KBM-7 (cell line): ENCODE data around the gene CAMK2D.
"Not testable (repeated sequence)": the region's sequence is repeated elsewhere in the genome, so short reads cannot be mapped to it uniquely, and the experiment has no call there.

Experiments
- DNase-seq: peaks from one replicate; pipeline ENCODE4 v3.0.0-alpha.2; 2015
- in situ Hi-C: fragments of 300-500 bp; cut with MboI; formaldehyde crosslinking; loops from 2 replicates; pipeline ENCODE4 v1.14.3; 2020; ENCODE audit warnings: low sequenced_read_pairs, low pct_unique_long_range_greater_than_20kb, mixed read lengths

Gene CAMK2D

DNA sequence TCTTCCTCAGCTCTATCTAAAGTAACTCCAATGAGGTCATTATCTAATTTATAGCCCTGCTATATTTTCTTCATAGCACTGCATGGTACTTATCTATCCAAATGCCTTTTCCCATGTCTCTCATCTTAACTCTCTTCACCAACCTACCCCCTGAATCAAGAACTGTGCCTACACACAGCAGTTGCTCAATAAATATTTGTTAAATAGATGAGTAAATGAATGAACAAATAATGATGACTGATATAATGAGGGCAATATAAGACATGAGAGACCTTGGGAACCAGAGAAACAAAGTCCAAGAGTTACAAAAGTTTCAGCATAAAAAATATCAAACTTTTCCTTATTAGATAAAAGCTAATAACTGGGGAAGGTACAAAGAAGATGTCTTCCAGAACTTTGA is 19.6 kb downstream of the CAMK2D start:
- in situ Hi-C loops, result no loop called here
- no peak for DNase-seq

DNA sequence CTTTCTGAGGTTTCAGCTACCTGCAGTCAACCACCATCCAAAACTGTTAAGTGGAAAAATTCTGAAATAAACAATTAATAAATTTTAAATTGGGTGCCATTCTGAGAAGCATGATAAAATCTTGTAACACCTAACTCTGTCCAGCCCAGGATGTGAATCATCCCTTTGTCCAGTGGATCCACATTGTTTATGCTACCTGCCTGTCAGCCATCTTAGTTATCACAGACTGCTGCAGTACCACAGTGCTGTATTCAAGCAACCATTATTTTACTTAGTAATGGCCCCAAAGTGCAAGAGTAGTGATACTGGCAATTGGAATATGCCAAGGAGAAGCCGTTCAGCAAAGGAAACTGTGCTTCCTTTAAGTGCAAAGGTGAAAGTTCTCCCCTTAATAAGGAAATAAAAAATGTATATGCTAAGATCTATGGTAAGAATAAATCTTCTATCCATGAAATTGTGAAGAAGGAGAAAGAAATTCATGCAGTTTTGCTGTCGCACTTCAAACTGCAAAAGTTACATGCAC is 20.6 kb downstream of the CAMK2D start:
- no peak for DNase-seq
- in situ Hi-C loops, result no loop called here

DNA sequence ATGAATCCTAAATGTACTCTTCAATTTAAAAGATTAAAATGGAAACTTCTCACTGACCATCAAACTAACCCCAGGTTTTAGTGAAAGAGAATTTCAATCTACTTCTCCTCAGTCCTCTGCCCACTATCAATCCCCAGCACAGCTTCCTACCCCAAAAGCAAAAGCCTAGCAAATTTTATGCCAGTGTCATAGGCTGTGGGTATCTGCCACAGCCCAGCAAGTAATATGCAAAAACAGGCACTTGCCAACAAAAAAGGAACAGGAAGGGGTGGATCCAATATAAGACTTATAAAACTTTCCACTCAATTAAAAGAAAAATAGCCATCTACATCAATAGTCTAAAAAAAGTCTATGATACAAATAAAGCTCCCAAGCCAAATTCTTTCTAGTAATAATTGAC is 22.3 kb downstream of the CAMK2D start:
- in situ Hi-C loops, result no loop called here
- DNase-seq, result no peak

DNA sequence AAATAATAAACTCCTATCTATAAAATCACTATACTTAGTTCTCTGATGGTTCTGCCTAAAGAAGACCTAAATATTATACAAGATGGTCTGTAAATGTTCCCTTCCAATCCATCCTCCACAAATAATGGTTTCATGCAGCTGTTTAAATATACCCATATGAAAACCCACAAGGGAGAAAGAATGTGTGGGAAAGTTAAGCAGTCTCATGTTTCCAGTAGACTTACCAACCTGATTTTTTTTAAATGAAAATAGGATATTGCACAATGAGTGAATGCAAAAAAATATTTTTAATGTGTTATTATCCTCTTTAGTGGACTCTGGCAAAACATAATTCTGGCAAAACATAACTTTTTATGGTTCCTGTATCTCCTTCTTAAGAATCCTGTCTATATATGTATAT is 23.3 kb downstream of the CAMK2D start:
- no peak for DNase-seq
- in situ Hi-C loops, result no loop called here

DNA sequence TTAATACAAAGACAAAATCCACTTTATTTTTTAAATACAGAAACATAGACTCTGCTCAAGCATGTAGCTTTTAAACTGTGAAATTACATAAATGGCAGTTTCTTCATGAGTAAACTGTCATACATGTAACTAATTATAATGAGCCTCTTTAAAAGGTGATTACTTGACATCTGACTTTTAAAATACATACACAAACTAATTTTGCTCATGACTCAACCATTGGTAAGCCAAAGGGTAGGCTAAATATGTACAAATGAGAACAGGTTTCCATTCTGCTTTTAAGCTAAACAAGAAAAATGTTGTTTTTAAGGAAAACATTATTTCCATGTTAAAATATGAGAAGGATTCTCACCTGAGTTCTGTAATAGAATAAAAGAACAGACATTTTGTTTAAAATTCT is 27.9 kb downstream of the CAMK2D start:
- in situ Hi-C loops, result no loop called here
- no peak for DNase-seq

DNA sequence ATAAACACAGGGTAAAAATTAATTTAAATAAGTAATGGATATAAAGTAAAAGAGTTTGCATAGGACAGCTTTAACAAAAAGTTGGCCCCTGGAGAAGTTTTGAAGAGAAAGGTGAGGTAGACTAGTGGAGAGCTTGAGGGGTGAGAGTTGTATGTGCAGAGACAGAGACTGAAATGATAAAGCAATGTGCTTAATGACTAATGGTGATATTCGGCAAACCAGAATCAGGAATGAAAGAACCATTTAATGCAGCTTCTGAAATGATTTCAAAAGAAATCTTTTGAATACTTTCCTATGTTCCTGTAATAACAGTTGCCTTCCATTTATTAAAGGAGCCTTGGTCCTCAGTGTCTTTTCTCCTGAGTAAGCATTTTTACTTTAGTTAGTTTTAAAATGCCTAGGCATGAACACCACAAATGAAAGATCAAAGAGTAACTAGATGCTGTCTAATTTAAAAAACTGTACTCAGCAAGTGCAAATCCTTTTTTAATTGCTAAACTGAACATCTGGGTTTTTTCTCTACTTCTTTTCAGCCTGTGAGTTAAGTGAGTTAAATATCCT is 28.5 kb downstream of the CAMK2D start:
- in situ Hi-C loops, result no loop called here
- no peak for DNase-seq

DNA sequence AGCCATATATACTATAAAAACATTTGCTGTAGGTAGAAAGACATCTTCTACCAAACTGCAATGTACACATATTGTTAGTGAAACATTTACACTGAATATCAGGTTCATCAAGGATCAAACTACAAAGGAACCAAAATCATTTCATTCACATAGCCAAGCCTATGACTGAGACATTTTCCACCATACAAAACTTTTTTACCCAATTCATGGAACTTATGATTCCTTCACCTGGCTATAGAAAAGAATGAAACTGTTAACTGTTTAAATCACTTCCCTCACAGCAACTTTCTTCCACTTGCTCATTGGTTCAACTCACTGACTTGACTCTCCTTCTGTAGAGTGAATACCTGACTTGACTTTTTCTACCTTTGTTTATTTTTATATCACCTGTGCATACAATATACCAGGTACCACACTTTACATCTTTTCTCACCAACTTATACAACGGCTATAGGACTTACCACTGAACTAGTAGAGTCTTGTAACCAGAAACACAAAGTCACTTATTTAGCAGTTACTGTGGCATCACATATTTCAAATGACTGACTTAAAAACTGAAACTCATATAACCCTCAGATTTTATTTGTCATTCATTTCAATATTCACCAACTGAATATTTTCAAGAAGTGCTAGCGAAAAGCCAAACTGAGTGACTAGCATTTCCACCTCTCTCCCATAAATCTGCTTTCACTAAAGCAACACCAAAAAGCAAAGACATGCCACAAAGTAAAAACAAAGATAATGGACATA is 30.9 kb downstream of the CAMK2D start:
- in situ Hi-C loops, result no loop called here
- DNase-seq, result no peak

DNA sequence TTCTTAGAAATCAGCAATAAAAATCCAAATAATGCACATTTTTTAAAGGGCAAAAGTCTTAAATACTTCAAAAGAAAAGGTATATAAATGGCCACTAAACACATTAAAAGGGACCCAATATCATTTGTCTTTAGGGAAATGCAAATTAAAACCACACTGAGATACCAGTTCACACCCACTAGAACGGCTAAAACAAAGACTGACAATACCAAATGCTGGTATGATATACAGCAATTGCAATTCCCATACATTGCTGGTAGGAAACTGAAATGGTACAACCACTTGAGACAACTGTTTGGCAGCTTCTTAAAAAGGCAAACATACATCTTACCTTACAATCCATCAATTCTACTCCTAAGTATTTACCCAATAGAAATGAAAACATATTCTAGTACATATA is 33.7 kb downstream of the CAMK2D start:
- in situ Hi-C loops, result no loop called here
- no peak for DNase-seq

DNA sequence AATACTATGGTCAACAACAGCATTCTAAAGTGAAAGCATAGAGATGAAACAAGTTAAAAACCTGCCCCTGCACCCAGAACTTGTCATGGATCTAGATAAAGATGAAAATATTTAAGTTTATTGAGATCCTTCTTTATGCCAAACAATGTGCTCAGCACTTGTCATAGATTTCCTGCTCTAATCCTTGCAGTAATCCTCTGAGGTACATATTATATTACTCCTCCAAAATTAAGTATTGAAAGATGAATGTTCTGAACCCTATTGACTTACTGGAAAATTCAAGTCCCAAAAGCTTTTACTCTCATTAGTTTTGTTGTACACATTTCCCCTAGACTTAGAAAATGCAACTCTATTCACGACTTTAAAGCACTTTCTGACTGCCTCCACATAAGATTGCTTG is 35.6 kb downstream of the CAMK2D start:
- no peak for DNase-seq
- in situ Hi-C loops, result no loop called here

DNA sequence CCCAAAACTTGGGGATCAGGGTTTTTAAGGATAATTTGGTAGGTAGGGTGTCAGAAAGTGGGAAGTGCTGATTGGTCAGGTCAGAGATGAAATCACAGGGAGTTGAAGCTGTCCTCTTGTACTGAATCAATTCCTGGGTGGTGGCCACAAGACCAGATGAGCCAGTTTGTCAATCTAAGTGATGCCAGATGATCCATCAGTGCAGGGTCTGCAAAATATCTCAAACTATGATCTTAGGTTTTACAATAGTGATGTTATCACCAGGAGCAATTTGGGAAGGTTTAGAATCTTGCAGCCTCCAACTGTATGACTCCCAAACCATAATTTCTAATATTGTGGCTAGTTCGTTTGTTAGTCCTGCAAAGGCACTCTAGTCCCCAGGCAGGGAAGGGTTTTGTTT is 43.3 kb downstream of the CAMK2D start:
- no peak for DNase-seq
- in situ Hi-C loops, result no loop called here

DNA sequence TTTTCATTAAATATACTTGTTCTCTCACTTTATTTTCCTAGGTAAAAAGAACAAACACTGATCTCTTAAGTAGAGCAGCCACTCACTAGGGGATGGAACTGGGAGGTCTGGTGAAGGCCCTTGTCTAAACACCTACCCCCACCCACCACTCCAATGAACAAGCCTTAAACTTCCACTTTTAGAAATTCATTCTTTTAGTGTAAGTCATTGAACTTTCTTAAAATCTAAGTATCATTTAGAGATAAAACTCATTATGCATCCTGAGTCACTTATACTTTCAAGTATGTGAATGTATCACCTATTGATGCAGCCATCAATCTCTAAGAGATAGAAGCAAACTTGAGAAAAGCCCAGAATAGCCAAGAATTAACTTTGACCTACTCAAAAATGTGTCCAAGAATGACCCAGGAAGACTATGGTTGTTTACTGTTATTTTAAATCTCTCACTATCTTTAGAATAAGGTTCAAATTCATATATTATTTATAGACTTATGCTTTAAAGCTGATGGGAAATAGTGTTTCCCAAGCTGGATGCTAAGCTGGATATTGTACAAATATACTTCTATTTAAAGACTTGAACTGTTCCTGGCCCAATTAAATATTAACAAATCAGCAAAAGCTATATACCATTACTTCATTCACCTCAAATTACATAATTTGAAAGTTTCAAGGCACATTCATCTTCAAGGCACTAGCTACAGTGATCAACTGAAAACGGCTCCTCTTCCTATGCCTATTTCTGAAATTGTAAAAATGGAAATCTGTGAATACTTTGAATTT is 49.5 kb downstream of the CAMK2D start:
- in situ Hi-C loops, result no loop called here
- no peak for DNase-seq

DNA sequence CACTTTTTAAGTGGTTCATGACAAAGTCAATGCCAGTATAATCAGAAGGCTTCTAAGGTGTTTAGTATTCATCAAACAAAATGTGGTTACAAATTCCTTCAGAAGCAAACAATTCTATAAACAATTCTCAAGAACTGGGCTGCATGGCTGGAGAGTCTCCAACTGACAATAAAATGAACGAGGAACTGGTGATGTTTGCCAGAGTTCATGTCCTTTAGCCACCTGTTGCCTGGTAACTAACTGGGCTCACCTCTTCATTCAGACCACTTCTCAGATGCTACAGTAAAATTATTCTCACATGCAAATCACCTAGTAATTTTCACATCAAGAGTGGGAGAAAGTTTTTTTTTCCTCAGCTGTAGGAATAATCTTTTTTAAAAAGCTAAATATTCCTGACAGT is 53.3 kb downstream of the CAMK2D start:
- in situ Hi-C loops, result no loop called here
- DNase-seq, result no peak

DNA sequence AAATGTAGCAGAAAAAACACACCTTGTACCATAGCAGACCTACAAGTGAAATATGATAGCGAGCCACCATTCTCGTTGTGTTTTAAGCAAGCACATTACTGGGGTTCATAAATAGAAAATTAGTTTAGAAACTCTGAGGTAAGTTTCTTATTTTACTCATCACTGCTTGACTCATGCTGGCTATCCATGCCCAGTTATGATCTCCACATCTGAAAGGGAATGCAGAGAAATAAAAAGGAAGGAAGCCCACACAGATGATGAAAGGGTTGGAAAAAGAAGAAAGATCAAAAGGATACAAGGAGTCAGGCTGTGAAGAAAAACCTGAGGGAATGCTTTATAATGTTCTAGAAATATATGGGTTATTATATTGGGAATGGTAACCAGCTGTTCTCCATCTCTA is 54.5 kb downstream of the CAMK2D start:
- DNase-seq, result no peak
- in situ Hi-C loops, result no loop called here

DNA sequence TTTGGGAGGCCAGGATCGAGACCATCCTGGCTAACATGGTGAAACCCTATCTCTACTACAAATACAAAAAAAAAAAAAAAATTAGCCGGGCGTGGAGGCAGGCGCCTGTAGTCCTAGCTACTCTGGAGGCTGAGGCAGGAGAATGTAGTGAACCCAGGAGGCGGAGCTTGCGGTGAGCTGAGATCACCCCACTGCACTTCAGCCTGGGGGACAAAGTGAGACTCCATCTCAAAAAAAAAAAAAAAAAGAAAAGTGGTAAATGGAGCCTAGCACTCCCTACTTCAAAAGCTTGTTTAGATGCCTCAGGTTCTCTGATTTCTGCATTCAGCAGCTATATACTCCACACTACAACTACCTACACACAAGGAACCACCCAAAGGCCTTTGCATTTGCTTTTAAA is 56.4 kb downstream of the CAMK2D start:
- DNase-seq, in situ Hi-C loops: not testable (repeated sequence)

DNA sequence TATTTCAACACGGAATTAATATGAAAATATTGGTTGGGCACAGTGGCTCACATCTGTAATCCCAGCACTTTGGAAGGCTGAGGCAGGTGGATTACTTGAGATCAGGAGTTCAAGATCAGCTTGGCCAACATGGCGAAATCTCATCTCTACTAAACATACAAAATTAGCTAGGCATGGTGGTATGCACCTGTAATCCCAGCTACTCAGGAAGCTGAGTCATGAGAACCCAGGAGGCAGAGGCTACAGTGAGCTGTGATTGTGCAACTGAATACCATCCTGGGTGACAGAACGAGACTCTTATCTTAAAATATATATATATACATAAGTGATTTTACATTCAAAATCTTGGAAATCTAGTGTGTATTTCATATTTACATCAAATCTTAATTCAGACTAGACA is 58.9 kb downstream of the CAMK2D start:
- DNase-seq, in situ Hi-C loops: not testable (repeated sequence)

DNA sequence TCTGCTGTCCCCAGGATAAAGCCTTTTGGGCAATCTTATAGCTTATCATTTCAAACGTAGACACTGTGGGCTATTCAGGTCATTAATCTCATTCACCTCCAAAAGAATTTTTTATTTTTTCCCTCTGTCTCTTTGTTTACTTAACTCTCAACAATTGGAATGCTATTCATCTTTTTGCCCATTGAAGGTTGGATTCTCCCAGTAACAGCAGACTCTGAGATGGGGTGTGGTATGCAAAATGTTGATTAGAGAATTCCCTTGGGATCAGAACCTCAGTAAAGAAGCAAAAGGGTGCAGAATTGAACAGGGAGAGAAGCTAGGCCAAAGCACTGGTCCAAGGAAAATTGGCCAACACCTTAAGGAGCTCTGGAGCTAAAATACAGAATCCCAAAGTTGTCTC is 60.4 kb downstream of the CAMK2D start:
- in situ Hi-C loops, result no loop called here

DNA sequence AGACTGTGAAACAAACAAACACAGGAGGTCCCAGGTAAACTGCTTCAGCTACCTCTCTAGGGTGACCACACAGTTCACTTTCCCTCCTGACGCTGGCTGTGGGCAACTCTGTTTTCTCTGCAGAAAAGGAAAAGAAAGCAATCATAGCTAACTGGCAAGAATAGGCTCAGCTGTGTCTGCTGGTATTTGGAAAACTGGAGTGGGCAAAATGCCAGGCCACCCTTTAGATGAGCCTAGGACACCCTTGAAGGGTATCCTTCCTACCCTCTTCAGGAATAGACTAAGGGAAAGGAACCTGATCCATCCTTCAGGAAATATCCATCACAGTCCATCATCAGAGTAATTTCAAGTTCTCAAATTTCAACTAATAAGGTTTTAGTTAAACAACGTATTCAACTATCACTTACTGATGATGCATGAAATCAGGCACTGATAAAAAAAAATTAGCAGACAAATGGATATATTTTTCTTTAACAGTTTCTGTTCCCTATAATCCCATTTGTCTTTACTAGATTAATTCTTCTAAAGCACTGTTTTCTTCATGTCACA is 60.9 kb downstream of the CAMK2D start:
- in situ Hi-C loops, result no loop called here
- DNase-seq, result no peak

More for the DNA sequence above, 60.4 kb downstream of the CAMK2D start:
- DNase-seq, result no peak

DNA sequence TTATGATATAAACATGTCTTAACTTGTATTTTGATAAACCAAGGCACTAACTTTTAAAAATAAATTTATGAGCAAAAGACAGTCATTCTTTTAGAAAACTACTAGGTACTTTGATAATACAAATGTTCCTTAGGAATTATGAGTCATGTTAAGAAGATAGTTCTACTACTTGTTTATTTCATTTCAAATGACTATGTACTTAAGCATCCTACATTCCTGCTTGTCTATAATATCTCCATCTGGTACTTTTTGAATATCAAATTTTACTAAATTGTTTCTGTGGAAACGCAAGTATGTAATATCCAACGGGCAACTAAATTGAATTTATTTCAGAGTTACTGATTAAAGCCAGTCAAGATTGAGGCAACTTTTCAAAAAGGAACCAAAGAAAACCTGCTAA is 61.8 kb downstream of the CAMK2D start:
- no peak for DNase-seq

DNA sequence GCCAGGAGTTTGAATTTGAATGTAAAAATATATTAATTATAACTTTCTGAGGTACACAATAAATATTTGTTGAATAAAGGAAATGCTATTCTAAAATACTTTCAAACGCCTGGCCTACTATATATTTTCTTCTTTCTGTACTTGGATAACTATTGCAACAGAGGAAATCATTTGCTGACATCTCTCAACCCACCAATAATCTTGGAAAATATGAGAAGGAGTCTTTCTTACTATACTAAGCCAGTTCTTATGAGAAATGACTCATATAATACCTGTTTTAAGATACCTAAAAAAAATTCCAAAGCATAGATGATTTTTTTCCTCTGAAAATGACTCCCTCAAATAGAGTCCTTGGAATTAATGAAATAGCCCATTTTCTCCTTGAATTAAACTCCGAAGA is 64.1 kb downstream of the CAMK2D start:
- in situ Hi-C loops, result no loop called here
- no peak for DNase-seq

More for the DNA sequence above, 61.8 kb downstream of the CAMK2D start:
- in situ Hi-C loops, result no loop called here
